K562 (cell line): ENCODE measurements around the gene SMNDC1. TPM values are rescaled to one million over a fixed set of nuclear protein-coding genes. Genes with fewer than 3 reads are reported as not detected.

Experiments used
- ATAC-seq: fragments of 200-7000 bp; cut with Tn5 transposase; 3 replicates; pipeline ENCODE4 v1.9.1; 2020; ENCODE audit warnings: moderate library complexity
- BruUV-seq: library from RNA; stranded (reverse); fragments of 400-500 nt; replicated peaks from 2 replicates; lab custom pipeline; 2021; lab: Mats Ljungman, UMichigan
- CTCF ChIA-PET: fragments of 300-600 bp; formaldehyde crosslinking; extraction: SDS; loops from one replicate; lab custom pipeline; 2021; ENCODE audit warnings: low intra/inter-chr PET ratio; lab: Yijun Ruan, JAX
- POLR2A ChIA-PET: fragments of 300-600, 350-650 bp; sonication (Branson Sonifier 250); formaldehyde crosslinking; extraction: SDS; loops from one replicate; lab custom pipeline; 2021; ENCODE audit warnings: antibody characterized with exemption, inconsistent platforms; lab: Yijun Ruan, JAX
- DNase-seq, 4 experiments: peaks; one replicate each; pipeline versions ENCODE4 v3.0.0 to v3.0.0-alpha.2; 2011 to 2018; ENCODE audit warnings: low spot score in 3 of 4, mixed read lengths in 3 of 4; ENCODE audit errors: extremely low read depth in 1 of 4
- FAIRE-seq: peaks from 2 replicates; lab custom pipeline; 2011; peaks lifted over from hg19 to GRCh38; lab: Jason Lieb, UNC
- H2AFZ ChIP-seq: 2 replicates; pipeline ENCODE4 v1.6.0; 2011; ENCODE audit warnings: low read depth, low read length, control low read depth, inconsistent platforms
- H3K27ac ChIP-seq: fragments of 200-600 bp; 3 replicates; pipeline ENCODE4 v1.8.0; 2011; ENCODE audit warnings: low read depth, mild to moderate bottlenecking, control low read depth, inconsistent platforms, low read length, moderate library complexity, mixed read lengths; ENCODE audit errors: extremely low read depth
- H3K27me3 ChIP-seq, 2 experiments: fragments of 300-600 bp in 1 of 2; 2 replicates in 1 of 2; 3 replicates in 1 of 2; pipeline versions ENCODE4 v1.6.0 to v1.8.0; 2011; ENCODE audit warnings: inconsistent platforms in 2 of 2, low read length in 2 of 2, mild to moderate bottlenecking in 1 of 2, mixed read lengths in 1 of 2, moderate library complexity in 1 of 2; ENCODE audit not compliant: control insufficient read depth in 2 of 2, insufficient read depth in 2 of 2
- H3K36me3 ChIP-seq: fragments of 300-600 bp; 3 replicates; pipeline ENCODE4 v1.8.0; 2011; ENCODE audit warnings: mild to moderate bottlenecking, low read length, inconsistent platforms; ENCODE audit not compliant: control insufficient read depth, insufficient read depth
- H3K4me1 ChIP-seq, 2 experiments: fragments of 200-600 bp in 1 of 2; replicated peaks in 1 of 2; 2 replicates in 1 of 2; 3 replicates in 1 of 2; pipeline versions ENCODE4 v1.5.1 to v1.8.0; 2011; ENCODE audit warnings: inconsistent platforms in 2 of 2, low read length in 2 of 2, mild to moderate bottlenecking in 1 of 2, mixed read lengths in 1 of 2, moderate library complexity in 1 of 2; ENCODE audit not compliant: control insufficient read depth in 2 of 2, insufficient read depth in 2 of 2
- H3K4me2 ChIP-seq: 2 replicates; pipeline ENCODE4 v1.6.1; 2011; ENCODE audit warnings: low read length, control low read depth, inconsistent platforms, mixed read lengths; ENCODE audit not compliant: insufficient read depth
- H3K4me3 ChIP-seq: fragments of 200-600 bp; sonication (generic), shearing (Covaris generic); 2 replicates; pipeline ENCODE4 v1.5.1; 2016; ENCODE audit warnings: control low read depth, inconsistent platforms
- H3K79me2 ChIP-seq: fragments of 200-600 bp; 3 replicates; pipeline ENCODE4 v1.8.0; 2011; ENCODE audit warnings: low read length, inconsistent platforms; ENCODE audit not compliant: control insufficient read depth, insufficient read depth
- H3K9ac ChIP-seq, 2 experiments: 2 replicates each; pipeline versions ENCODE4 v1.6.0 to v1.6.1; 2011; ENCODE audit warnings: low read depth in 2 of 2, low read length in 2 of 2, control low read depth in 1 of 2, inconsistent platforms in 1 of 2, mild to moderate bottlenecking in 1 of 2, mixed read lengths in 1 of 2; ENCODE audit not compliant: insufficient read depth in 1 of 2
- H3K9me1 ChIP-seq: one replicate; pipeline ENCODE4 v1.6.0; 2011; ENCODE audit warnings: inconsistent platforms, mild to moderate bottlenecking, low read length, moderate library complexity; ENCODE audit not compliant: control insufficient read depth, insufficient read depth
- H3K9me3 ChIP-seq: replicated peaks from 2 replicates; pipeline ENCODE4 v1.5.1; 2011; ENCODE audit warnings: low read depth, low read length, inconsistent platforms; ENCODE audit not compliant: control insufficient read depth, insufficient read depth
- H4K20me1 ChIP-seq: replicated peaks from 2 replicates; pipeline ENCODE4 v1.6.1; 2011; ENCODE audit warnings: low read length, inconsistent platforms, mixed read lengths; ENCODE audit not compliant: control insufficient read depth, insufficient read depth
- ATF3 ChIP-seq, 2 experiments: fragments of 450-650 bp in 1 of 2; sonication (generic) in 1 of 2; formaldehyde crosslinking in 1 of 2; IDR thresholded peaks in 1 of 2; conservative IDR thresholded peaks in 1 of 2; 2 replicates each; pipeline versions ENCODE4 v1.6.1 to v1.8.1; 2016 to 2023; ENCODE audit warnings: mild to moderate bottlenecking in 2 of 2, moderate library complexity in 2 of 2, inconsistent platforms in 1 of 2, missing genetic modification reagents in 1 of 2
- CTCFL ChIP-seq: IDR thresholded peaks from 2 replicates; pipeline ENCODE4 v1.6.1; 2011; ENCODE audit warnings: borderline replicate concordance, low read depth, mild to moderate bottlenecking, moderate library complexity, low read length; ENCODE audit not compliant: insufficient read depth, poor library complexity, severe bottlenecking
- FOSL1 ChIP-seq: fragments of 200-800 bp; sonication (Bioruptor generic); conservative IDR thresholded peaks from 2 replicates; pipeline ENCODE4 v1.6.1; 2016; ENCODE audit warnings: missing genetic modification characterization, missing compliant biosample characterization
- MEIS2 ChIP-seq: fragments of 450-650 bp; IDR thresholded peaks from 2 replicates; pipeline ENCODE4 v1.6.1; 2014; ENCODE audit warnings: mild to moderate bottlenecking; ENCODE audit not compliant: partially characterized antibody
- MTF1 ChIP-seq: fragments of 250-450 bp; sonication (Bioruptor Pico); IDR thresholded peaks from 2 replicates; pipeline ENCODE4 v1.9.0; 2021; ENCODE audit warnings: moderate library complexity, mild to moderate bottlenecking, inconsistent platforms, borderline replicate concordance
- RCOR1 ChIP-seq, 2 experiments: IDR thresholded peaks; 2 replicates each; pipeline ENCODE4 v1.6.1; 2012; ENCODE audit warnings: low read depth in 2 of 2, low read length in 2 of 2, borderline replicate concordance in 1 of 2, improper control_type of control experiment in 1 of 2
- SMAD1 ChIP-seq: fragments of 150-350 bp; IDR thresholded peaks from 2 replicates; pipeline ENCODE4 v1.6.1; 2014; ENCODE audit warnings: low read length, low read depth; ENCODE audit not compliant: partially characterized antibody
- TAL1 ChIP-seq: fragments of 450-650 bp; IDR thresholded peaks from 2 replicates; pipeline ENCODE4 v1.6.1; 2016; ENCODE audit warnings: mild to moderate bottlenecking
- WGBS: fragments of 100-300 bp; shearing (Covaris generic); methylation state at CpG from one replicate; pipeline ENCODE4 v1.1.6; 2016; ENCODE audit warnings: low coverage, mixed read lengths; ENCODE audit not compliant: insufficient coverage; ENCODE audit errors: missing lambda C conversion rate; 5-methylcytosine and 5-hydroxymethylcytosine counted together
- in situ Hi-C: fragments of 300-500 bp; cut with MboI; formaldehyde crosslinking; loops from 4 replicates; pipeline ENCODE4 v1.15.0; 2018; ENCODE audit warnings: inconsistent platforms, mixed read lengths
- intact Hi-C: fragments of 100-400 bp; cut with micrococcal nuclease; formaldehyde crosslinking; loops from 2 replicates; pipeline ENCODE4 v1.14.2; 2022
- polyA plus RNA-seq, 8 experiments: library from polyadenylated mRNA; depleted of rRNA in 4 of 8; stranded (reverse) in 5 of 8; unstranded in 3 of 8; fragments of >200 nt; fragmentation: Nextera tagmentation in 2 of 8; fragmentation: Illumina TruSeq in 1 of 8; extraction: Ambion mirVana in 2 of 8; extraction: Trizol in 1 of 8; gene quantifications; 2 replicates each; pipeline versions ENCODE4 v1.2.1 to v1.2.3, GENCODE V29; 2011 to 2014; ENCODE audit warnings: inconsistent platforms in 1 of 8, missing spikeins in 1 of 8
- total RNA-seq, 7 experiments: library from RNA; depleted of rRNA in 6 of 7; stranded (reverse); fragments of >200 nt in 6 of 7; fragmentation: Illumina TruSeq in 2 of 7; extraction: Trizol in 2 of 7; gene quantifications; 2 replicates each; pipeline versions ENCODE4 v1.2.1 to v1.2.3, GENCODE V29; 2011 to 2021; ENCODE audit warnings: low replicate concordance in 1 of 7
- TF ChIP-seq, protein P1 (sequence below): fragments of 450-650 bp; IDR thresholded peaks from 2 replicates; pipeline ENCODE4 v1.6.1; 2016

Gene SMNDC1
- total and polyA plus RNA-seq, 9 of the 15 experiments (the other 6 are each of a cell fraction or from before 2014, with no cell fraction given) = 6.8 to 35.8 (median 12.3) TPM

- no peak overlapping the region for H3K4me2 ChIP-seq
- no peak overlapping the region for H3K9ac ChIP-seq
- BruUV-seq = no TSS peak
Observed at GRCh38 chr10:110324805-110325280, 20.1 kb upstream of the SMNDC1 start.

DNA sequence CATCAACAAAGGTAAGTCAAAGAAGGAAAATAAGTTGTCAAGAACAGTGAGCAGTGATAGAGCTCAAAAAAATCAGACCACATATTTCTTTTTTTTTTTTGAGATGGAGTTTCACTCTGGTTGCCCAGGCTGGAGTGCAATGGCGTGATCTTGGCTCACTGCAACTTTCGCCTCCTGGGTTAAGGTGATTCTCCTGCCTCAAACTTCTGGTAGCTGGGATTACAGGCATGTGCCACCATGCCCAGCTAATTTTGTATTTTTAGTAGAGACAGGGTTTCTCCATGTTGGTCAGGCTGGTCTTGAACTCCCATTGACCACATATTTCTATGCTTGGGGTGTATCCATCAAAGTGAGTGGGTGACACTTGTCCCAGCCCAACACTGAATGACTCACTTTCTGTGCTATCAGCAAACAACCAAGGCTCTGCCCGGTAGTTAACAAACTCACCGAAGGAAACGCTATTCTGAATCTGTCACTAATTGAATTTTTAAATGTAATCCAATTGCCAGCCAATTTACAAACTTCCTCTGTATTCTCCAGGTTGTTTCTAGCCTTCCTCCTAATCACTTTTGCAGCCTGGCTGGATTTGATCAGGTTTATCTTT lies 19.6 kb upstream of the SMNDC1 start:
- POLR2A ChIA-PET = interaction anchor here (0.7 kb wide), 1 partner anchor 367 kb away, joined by 3 read pairs; no protein-coding TSS in a partner anchor
- no peaks in the 10 kb centered on the region for H4K20me1 ChIP-seq
- intact Hi-C loops (no loop called here), in situ Hi-C loops (loop anchor here (10.0 kb wide), 1 partner anchor 1850 kb away; no protein-coding TSS in a partner anchor)
- FAIRE-seq (no peak), DNase-seq (peak in 2 of 4 experiments; percentile 16 to 17), ATAC-seq (no peak)
- CTCF ChIA-PET = no interaction called here
- peaks cover 3 to 10% of the 10 kb centered on the region in 2 experiments; a peak in 1 of 5 replicates for H3K27me3 ChIP-seq
- no peaks in the 10 kb centered on the region for H3K9me1 ChIP-seq
- no peak overlapping the region for H3K4me2 ChIP-seq
- H3K9me3 ChIP-seq = no peaks in the 10 kb centered on the region; the same call in 1 of the 2 replicates
- no peak overlapping the region for H3K9ac ChIP-seq
- no peak overlapping the region for H3K4me3 ChIP-seq
- BruUV-seq = no TSS peak
- no peaks in the 10 kb centered on the region for H3K36me3 ChIP-seq
- H3K4me1 ChIP-seq = no peaks in the 10 kb centered on the region; a peak in 1 of 5 replicates
- H3K79me2 ChIP-seq = no peaks in the 10 kb centered on the region
- H3K27ac ChIP-seq = no peak overlapping the region
- H2AFZ ChIP-seq = no peak overlapping the region
- 6% methylated on average over 5 of the region's 5 CpGs for WGBS
- TF ChIP-seq, protein P1, sequence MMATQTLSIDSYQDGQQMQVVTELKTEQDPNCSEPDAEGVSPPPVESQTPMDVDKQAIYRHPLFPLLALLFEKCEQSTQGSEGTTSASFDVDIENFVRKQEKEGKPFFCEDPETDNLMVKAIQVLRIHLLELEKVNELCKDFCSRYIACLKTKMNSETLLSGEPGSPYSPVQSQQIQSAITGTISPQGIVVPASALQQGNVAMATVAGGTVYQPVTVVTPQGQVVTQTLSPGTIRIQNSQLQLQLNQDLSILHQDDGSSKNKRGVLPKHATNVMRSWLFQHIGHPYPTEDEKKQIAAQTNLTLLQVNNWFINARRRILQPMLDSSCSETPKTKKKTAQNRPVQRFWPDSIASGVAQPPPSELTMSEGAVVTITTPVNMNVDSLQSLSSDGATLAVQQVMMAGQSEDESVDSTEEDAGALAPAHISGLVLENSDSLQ = 0 out of 2 replicates have a peak, but pooled peaks have one; percentile 18
- peak; percentile 34 for TF ChIP-seq ATF3 (IDR thresholded peaks at IDR 0.05)
- no peak for TF ChIP-seq ATF3 (CRISPR knock-in tag; conservative IDR thresholded peaks at IDR 0.05)
- peak; percentile 17 for TF ChIP-seq MEIS2
- no peak for TF ChIP-seq CTCFL
- TF ChIP-seq MTF1 (CRISPR knock-in tag) = no peak
- TF ChIP-seq SMAD1 = no peak

More at GRCh38 chr10:110324805-110325280, 20.1 kb upstream of the SMNDC1 start:
- FAIRE-seq = no peak
- H3K27me3 ChIP-seq = peaks cover 3 to 10% of the 10 kb centered on the region in 2 experiments; a peak in 1 of 5 replicates
- in situ Hi-C loops (loop anchor here (10.0 kb wide), 1 partner anchor 1850 kb away; no protein-coding TSS in a partner anchor), intact Hi-C loops (no loop called here)
- no peaks in the 10 kb centered on the region for H3K9me1 ChIP-seq
- no peaks in the 10 kb centered on the region for H3K36me3 ChIP-seq
- no peak overlapping the region for H2AFZ ChIP-seq
- H3K27ac ChIP-seq = no peak overlapping the region
- TF ChIP-seq MEIS2 (peak; percentile 5), FOSL1 (tag) (0 out of 2 replicates have a peak, but pooled peaks have one; percentile 50), TAL1 (no peak), RCOR1 (IDR thresholded peaks at IDR 0.05; ENCODE audit: borderline replicate concordance in 1 of 2, low read depth in 2 of 2, low read length in 2 of 2) (no peak)
- no peaks in the 10 kb centered on the region for H3K79me2 ChIP-seq
- no peak for ATAC-seq
- WGBS = 9% methylated on average over 3 of the region's 3 CpGs
- H3K9me3 ChIP-seq = no peaks in the 10 kb centered on the region; the same call in 1 of the 2 replicates
- ChIA-PET CTCF (no interaction called here), POLR2A (no interaction called here)
- no peaks in the 10 kb centered on the region for H4K20me1 ChIP-seq
- no peaks in the 10 kb centered on the region; a peak in 1 of 5 replicates for H3K4me1 ChIP-seq
- DNase-seq = no peak
- no peak overlapping the region for H3K4me3 ChIP-seq
